ENCODE data around the gene SEMA4C.
"Not testable (repeated sequence)": the region's sequence is repeated elsewhere in the genome, so short reads cannot be mapped to it uniquely, and the experiment has no call there.

The SEMA4C gene

GRCh38 chr2:96865654-96866053 lies 4.2 kb downstream of the SEMA4C start:
- no peak for TF ChIP-seq CTCF (conservative IDR thresholded peaks at IDR 0.05; ENCODE audit: control insufficient read depth, insufficient read depth, low read depth, low read length)
- H3K4me3 ChIP-seq (ENCODE audit: control insufficient read depth, low read depth, low read length) = no peak overlapping the region
- DNase-seq (ENCODE audit: low read depth) = no peak

GRCh38 chr2:96864343-96865091 lies 5.4 kb downstream of the SEMA4C start:
- TF ChIP-seq CTCF (conservative IDR thresholded peaks at IDR 0.05; ENCODE audit: control insufficient read depth, insufficient read depth, low read depth, low read length) = no peak
- DNase-seq (ENCODE audit: low read depth) = no peak
- H3K4me3 ChIP-seq (ENCODE audit: control insufficient read depth, low read depth, low read length) = no peak overlapping the region

DNA sequence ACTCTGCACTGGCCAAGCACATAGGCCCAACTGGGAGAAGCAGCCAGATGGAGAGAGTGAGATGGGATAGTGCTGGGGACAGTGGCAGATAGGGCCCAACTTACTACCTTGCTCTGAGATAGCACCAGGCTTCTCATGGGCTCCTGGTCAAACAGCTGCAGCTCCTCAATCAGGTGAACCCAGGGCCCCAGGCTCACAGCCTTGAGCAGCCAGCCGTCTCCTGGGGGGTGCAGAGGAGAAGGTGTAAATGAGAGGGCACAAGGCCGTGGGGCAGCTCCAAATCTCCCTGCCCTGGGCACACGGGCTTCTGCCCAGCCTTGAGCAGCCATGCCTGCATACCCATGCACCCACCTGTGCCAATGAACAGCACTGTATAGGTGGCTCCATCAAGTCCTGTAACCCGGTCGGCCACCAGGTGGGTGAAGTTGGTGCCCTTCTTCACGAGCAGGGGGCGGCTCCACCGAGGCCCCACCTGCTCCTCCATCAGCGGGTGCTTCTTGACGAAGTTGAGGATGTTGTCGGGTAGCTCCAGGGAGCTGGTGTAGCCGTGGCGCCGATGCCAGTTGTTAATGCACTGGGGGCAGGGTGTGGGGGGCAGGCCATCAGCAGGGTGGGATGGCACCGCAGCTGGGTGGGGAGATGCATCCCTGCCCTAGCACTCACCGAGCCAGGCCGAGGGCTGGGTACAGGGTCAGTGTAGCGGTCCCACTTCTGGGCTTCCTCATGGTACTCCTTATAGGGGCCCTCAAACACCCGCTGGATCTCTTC lies 6.1 kb downstream of the SEMA4C start:
- H3K4me3 ChIP-seq (ENCODE audit: control insufficient read depth, low read depth, low read length) = no peak overlapping the region
- no peak for TF ChIP-seq CTCF (conservative IDR thresholded peaks at IDR 0.05; ENCODE audit: control insufficient read depth, insufficient read depth, low read depth, low read length)
- no peak for DNase-seq (ENCODE audit: low read depth)

- DNase-seq (ENCODE audit: low read depth); H3K4me3 ChIP-seq (ENCODE audit: control insufficient read depth, low read depth, low read length): not testable (repeated sequence)
Observed at GRCh38 chr2:96863056-96863455, 6.8 kb downstream of the SEMA4C start.

DNA sequence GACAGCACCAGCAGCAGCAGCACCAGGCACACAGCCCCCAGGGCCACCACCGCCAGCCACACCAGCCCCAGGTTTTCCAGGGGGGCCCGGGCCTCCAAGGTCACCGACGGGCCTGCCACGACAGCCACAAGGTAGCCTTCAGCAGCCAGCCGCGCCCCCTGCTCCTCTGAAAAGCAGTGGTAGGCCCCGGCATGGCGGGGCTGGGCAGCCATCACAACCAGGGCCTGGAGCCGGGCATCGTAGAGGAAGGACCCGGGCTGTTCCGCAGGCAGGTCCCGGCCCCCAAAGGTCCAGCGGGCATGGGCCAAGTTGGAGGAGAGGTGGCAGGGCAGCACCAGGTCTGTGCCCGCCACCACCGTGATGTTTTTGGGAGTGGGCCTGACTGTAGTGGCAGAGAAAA lies 8.8 kb downstream of the SEMA4C start:
- DNase-seq (ENCODE audit: low read depth) = no peak
- TF ChIP-seq CTCF (conservative IDR thresholded peaks at IDR 0.05; ENCODE audit: control insufficient read depth, insufficient read depth, low read depth, low read length) = no peak
- H3K4me3 ChIP-seq (ENCODE audit: control insufficient read depth, low read depth, low read length) = no peak overlapping the region

DNA sequence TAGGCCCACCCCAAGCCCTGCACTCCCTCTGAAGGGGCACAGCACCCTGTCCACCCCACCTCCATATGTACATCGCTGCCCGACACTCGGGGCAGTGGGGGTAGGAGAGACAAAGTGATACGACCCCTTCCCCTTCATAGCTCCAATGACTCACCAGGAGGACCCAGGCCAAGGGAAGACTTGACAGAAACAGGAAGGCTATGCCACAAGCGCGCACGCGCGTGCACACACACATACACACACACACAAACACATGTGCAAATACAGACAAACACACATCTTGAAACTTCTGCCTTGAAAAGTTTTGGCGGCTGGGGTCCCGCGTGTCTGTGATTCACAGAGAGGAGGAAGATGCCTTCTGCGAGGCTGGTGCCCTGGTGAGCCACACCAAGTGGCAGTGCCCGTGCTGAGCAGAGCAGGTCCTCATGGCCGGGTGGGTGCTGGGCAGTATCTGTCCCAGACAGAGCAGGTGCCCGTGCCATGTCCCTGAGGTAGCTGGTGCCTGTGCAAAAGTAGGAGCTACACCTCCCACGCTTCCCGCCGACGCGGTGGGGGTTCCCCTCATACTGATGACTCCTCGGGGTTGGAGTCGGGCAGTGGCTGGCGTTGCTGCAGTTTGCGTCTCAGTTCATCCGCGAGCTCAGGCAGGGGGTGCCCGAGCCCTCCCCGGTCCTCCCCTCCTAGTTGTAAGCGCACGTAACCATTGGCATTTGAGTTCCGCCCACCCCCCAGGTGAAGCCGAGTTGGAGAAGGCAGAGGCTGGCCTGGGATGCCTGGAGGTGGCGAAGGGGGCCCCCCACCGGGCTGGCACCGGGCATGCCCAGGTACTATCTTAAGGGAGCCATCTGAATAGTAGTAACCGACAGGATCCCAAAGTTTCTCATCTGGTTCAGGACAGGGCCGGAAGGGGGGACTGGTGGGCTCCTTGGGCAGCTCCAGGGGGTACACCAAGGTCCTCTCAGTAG lies 9.5 kb downstream of the SEMA4C start:
- DNase-seq (ENCODE audit: low read depth) = no peak
- no peak overlapping the region for H3K4me3 ChIP-seq (ENCODE audit: control insufficient read depth, low read depth, low read length)
- TF ChIP-seq CTCF (conservative IDR thresholded peaks at IDR 0.05; ENCODE audit: control insufficient read depth, insufficient read depth, low read depth, low read length) = no peak
